HG02943 (cell line): ENCODE measurements around the gene SLC3A2.

Source experiments
- ATAC-seq: cut with Tn5 transposase; IDR thresholded peaks from one replicate; pipeline ENCODE4 v1.9.1; 2021; ENCODE audit warnings: mild to moderate bottlenecking, low read depth, moderate library complexity; ENCODE audit not compliant: unreplicated experiment

Gene SLC3A2

GRCh38 chr11:62876712-62877111 lies 4.0 kb upstream of the SLC3A2 start:
- no peak for ATAC-seq

GRCh38 chr11:62879235-62879978 lies 1.3 kb upstream of the SLC3A2 start:
- ATAC-seq: no peak

GRCh38 chr11:62880231-62880802 lies 379 bp upstream of the SLC3A2 start:
- ATAC-seq: no peak

- peak; percentile 52 for ATAC-seq
Measured at GRCh38 chr11:62881579-62882430, 1.1 kb downstream of the SLC3A2 start.

- ATAC-seq: no peak
Measured at GRCh38 chr11:62882431-62882749, 1.7 kb downstream of the SLC3A2 start.

GRCh38 chr11:62882788-62883501 lies 2.2 kb downstream of the SLC3A2 start:
- ATAC-seq: no peak

- ATAC-seq: no peak
Measured at GRCh38 chr11:62883673-62884072, 3.0 kb downstream of the SLC3A2 start.

- ATAC-seq: no peak
Measured at GRCh38 chr11:62885137-62885750, 4.5 kb downstream of the SLC3A2 start.

- ATAC-seq: no peak
Measured at GRCh38 chr11:62888406-62888805, 7.7 kb downstream of the SLC3A2 start.

- ATAC-seq: no peak
Measured at GRCh38 chr11:62889126-62889483, 8.4 kb downstream of the SLC3A2 start.

GRCh38 chr11:62889484-62890437 lies 9.1 kb downstream of the SLC3A2 start:
- ATAC-seq: no peak

GRCh38 chr11:62892077-62892922 lies 11.6 kb downstream of the SLC3A2 start:
- ATAC-seq: no peak

GRCh38 chr11:62895501-62895900 lies 14.8 kb downstream of the SLC3A2 start:
- ATAC-seq: no peak

- no peak for ATAC-seq
Measured at GRCh38 chr11:62896049-62896448, 15.4 kb downstream of the SLC3A2 start.

- ATAC-seq: no peak
Measured at GRCh38 chr11:62897311-62897710, 16.6 kb downstream of the SLC3A2 start.

GRCh38 chr11:62898027-62898426 lies 17.3 kb downstream of the SLC3A2 start:
- ATAC-seq: no peak

- ATAC-seq: no peak
Measured at GRCh38 chr11:62902932-62903331, 22.2 kb downstream of the SLC3A2 start.

- ATAC-seq: no peak
Measured at GRCh38 chr11:62905296-62905695, 24.6 kb downstream of the SLC3A2 start.
